ENCODE results near the gene ZNF497. TPM values are rescaled to one million over a fixed set of nuclear protein-coding genes. Genes with fewer than 3 reads are reported as not detected.
"Not testable (repeated sequence)": the region's sequence is repeated elsewhere in the genome, so short reads cannot be mapped to it uniquely, and the experiment has no call there.

ZNF497 gene
- total and polyA plus RNA-seq, 12 donors = 0.20 to 8.1 (median 1.6) TPM

DNA sequence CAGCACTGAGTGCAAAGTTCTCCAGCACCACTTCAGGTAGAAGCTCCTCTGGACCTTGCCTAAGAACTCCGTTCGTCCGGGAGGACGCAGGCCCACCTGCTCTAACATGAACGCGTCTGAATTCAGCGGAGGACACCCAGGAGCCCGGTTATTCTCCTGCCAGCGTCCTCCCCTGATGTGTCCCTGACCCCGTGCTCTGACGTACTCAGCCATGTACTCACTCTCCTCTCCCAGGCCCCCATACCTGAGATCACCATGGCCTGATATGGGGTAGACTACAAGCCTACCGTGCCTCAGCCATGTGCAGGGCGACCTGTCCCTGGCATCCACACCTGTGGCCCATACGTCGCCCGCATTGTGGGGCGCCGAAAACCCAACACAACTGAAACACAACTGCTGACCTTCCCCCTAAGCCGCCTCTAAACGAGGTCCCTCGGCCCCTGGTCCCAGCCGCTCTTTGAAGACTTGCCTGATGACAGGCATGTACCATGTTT is 45.2 kb upstream of the ZNF497 start:
- Histone ChIP-seq H3K9me3 (replicated peaks in 1 of 3) (no peaks in the 10 kb centered on the region), H3K36me3 (replicated peaks in 1 of 2) (no peaks in the 10 kb centered on the region), H3K27ac (peak overlapping the region; percentile 51 to 96 (median 87)), H3K27me3 (no peaks in the 10 kb centered on the region), H3K4me1 (replicated peaks in 1 of 2) (peaks cover 3 to 19% of the 10 kb centered on the region in 2 donors), H3K4me3 (peak overlapping the region; percentile 13 to 90 (median 82))
- TF ChIP-seq POLR2A (IDR thresholded peaks at IDR 0.05) = no peak
- TF ChIP-seq, protein P1, sequence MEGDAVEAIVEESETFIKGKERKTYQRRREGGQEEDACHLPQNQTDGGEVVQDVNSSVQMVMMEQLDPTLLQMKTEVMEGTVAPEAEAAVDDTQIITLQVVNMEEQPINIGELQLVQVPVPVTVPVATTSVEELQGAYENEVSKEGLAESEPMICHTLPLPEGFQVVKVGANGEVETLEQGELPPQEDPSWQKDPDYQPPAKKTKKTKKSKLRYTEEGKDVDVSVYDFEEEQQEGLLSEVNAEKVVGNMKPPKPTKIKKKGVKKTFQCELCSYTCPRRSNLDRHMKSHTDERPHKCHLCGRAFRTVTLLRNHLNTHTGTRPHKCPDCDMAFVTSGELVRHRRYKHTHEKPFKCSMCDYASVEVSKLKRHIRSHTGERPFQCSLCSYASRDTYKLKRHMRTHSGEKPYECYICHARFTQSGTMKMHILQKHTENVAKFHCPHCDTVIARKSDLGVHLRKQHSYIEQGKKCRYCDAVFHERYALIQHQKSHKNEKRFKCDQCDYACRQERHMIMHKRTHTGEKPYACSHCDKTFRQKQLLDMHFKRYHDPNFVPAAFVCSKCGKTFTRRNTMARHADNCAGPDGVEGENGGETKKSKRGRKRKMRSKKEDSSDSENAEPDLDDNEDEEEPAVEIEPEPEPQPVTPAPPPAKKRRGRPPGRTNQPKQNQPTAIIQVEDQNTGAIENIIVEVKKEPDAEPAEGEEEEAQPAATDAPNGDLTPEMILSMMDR (IDR thresholded peaks at IDR 0.05) = no peak
- intact Hi-C loops (cut with DNase I) = no loop called here
- WGBS, 4 donors = 3 to 13% (median 12%) methylated on average over 6 to 22 of the region's 22 CpGs; no CpG with 5 or more reads in 1 of the 4 donors
- DNase-seq = peak in 6 of 7 donors; percentile 56 to 74 (median 61)

DNA sequence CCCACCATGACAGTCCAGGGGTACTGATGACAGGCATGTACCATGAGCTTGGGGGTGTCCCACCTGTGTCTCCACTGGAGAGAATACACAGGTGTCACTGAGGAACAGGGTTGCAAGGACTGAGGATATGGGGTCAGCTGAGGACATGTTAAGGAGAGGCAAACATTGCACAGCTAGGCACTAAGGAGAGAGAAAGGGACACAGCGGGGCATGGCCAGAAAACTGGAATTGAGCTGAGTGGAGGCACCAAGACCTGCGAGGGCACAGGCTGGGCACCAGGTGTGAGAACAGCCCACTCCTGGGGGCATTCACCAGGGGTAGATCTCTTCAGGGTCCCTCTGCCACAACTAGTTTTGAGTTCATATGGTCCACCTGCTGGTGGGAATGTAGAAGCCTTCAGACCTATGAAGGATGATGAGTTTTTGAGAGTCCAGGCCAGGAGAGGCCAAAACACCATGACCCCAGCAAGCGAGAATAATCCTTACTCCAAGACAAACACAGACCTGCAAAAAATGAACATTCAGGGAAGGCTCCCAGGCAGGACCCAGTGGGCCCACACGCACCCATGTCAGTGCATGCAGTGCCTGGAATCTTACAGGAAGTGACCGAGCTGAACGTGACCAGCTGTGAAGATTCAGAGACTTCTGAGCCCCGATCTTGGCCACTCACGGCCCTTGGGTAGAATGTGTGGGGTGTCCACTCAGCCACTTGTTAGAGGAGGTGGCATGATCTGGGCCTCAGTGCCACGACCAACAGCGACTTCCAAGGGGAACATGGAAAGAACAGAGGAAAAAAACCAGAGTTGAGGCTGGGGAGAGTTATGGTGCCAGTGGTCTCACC is 44.5 kb upstream of the ZNF497 start:
- no peaks in the 10 kb centered on the region for H3K36me3 ChIP-seq (replicated peaks in 1 of 2)
- no peaks in the 10 kb centered on the region for H3K27me3 ChIP-seq
- WGBS, 4 donors = 75 to 78% (median 76%) methylated on average over 8 to 10 of the region's 10 CpGs
- peak overlapping the region in 3 of 5 donors; percentile 81 to 96 (median 87) for H3K27ac ChIP-seq
- TF ChIP-seq, protein P1 (IDR thresholded peaks at IDR 0.05) = peak in 2 of 6 experiments; percentile 12 to 17
- TF ChIP-seq POLR2A (IDR thresholded peaks at IDR 0.05) = no peak
- no peaks in the 10 kb centered on the region for H3K9me3 ChIP-seq (replicated peaks in 1 of 3)
- DNase-seq = no peak
- intact Hi-C loops (cut with DNase I) = no loop called here
- H3K4me1 ChIP-seq (replicated peaks in 1 of 2) = peaks cover 5 to 22% of the 10 kb centered on the region in 2 donors
- H3K4me3 ChIP-seq = peak overlapping the region in 2 of 4 donors; percentile 75 to 90

DNA sequence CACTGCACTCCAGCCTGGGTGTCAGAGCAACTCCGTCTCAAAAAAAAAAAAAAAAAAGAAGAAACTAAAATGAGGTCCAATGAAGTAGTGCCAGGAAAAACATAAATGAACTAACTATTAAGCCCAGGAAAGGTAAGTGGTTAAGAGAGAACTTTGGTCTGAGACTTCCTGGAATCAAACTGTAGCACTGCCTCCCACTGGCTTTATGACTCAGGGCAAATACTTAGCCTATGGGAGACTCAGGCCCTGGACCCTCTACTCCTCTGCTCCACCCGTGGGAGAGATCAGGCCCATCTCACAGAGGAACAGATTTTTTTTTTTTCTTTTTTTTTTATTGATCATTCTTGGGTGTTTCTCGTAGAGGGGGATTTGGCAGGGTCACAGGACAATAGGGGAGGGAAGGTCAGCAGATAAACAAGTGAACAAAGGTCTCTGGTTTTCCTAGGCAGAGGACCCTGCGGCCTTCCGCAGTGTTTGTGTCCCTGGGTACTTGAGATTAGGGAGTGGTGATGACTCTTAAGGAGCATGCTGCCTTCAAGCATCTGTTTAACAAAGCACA is 41.4 kb upstream of the ZNF497 start:
- H3K27me3 ChIP-seq; H3K9me3 ChIP-seq (replicated peaks in 1 of 3); intact Hi-C loops (cut with DNase I); DNase-seq; H3K27ac ChIP-seq; H3K36me3 ChIP-seq (replicated peaks in 1 of 2); H3K4me3 ChIP-seq: not testable (repeated sequence)
- WGBS, 4 donors = 76 to 85% (median 78%) methylated on average over 3 to 5 of the region's 5 CpGs
- H3K4me1 ChIP-seq (replicated peaks in 1 of 2) = peaks cover 15 to 26% of the 10 kb centered on the region in 2 donors

DNA sequence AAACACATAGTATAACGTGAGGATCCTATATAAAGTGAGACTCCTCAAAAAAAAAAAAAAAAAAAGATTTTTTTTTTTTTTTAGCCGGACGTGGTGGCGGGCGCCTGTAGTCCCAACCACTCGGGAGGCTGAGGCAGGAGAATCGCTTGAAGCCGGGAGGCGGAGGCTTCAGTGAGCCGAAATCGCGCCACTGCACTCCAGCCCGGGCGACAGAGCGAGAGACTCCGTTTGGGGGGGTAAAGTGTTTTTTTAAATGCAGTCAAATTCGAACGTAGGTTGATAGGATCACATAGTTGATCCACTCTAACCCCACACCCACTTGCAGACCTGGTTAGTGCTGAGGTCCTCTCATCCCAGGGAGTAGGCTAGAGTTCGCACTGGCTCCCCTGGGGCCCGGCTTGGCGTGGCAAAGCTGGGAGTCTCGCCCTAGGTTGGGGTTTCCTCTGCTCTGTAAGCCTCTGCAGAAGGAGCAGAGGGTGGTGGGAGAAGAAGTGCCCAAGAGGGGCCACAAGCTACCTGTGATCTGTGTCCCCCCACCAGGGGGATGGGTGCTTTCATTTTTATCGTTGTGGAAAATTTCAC is 39.4 kb upstream of the ZNF497 start:
- peak in 2 of 7 donors; percentile 13 to 20 for DNase-seq
- Histone ChIP-seq H3K9me3 (replicated peaks in 1 of 3) (no peaks in the 10 kb centered on the region), H3K4me1 (replicated peaks in 1 of 2) (peaks cover 11 to 16% of the 10 kb centered on the region in 2 donors), H3K27me3 (peaks cover under 1% of the 10 kb centered on the region), H3K36me3 (replicated peaks in 1 of 2) (no peaks in the 10 kb centered on the region), H3K4me3 (peak overlapping the region in 2 of 4 donors; percentile 29 to 42), H3K27ac (peak overlapping the region in 2 of 5 donors; percentile 33 to 79)
- intact Hi-C loops (cut with DNase I) = no loop called here
- no peak for TF ChIP-seq POLR2A (IDR thresholded peaks at IDR 0.05)
- TF ChIP-seq, protein P1 (IDR thresholded peaks at IDR 0.05) = no peak
- WGBS, 4 donors = 24 to 40% (median 34%) methylated on average over 23 of the region's 23 CpGs

All from adrenal gland (tissue), 12 donors.